ENCODE data around the gene MELK. TPM values are rescaled to one million over a fixed set of nuclear protein-coding genes. Genes with fewer than 3 reads are reported as not detected.

Gene MELK
- total RNA-seq, 2 experiments from 2014 or later, result 47.9 to 58.7 TPM

DNA sequence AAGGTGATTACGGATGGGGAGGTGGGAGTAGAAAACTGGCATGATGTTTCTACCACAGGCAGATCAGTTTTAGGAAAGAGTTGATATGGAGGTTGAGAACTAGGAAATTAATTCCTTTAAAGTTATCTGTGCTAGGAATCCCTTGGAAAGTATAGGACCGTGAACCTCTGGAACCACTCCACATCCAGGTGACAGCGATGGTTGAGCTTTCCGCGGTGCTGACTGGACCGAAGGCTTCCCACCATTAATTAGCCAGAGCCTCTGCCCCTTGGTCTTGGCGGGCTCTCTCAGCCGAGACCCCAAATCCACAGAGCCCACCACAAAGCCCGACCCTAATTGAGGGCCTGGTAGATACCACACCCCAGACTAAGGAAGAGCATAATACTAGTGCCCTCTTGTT is 147.3 kb downstream of the MELK start:
- Histone ChIP-seq H3K36me3 (ENCODE audit: insufficient read depth, low read length) (no peaks in the 10 kb centered on the region), H3K4me3 (ENCODE audit: low read depth, low read length, poor library complexity, severe bottlenecking) (no peak overlapping the region), H3K27ac (ENCODE audit: low read depth, low read length, poor library complexity, severe bottlenecking) (no peak overlapping the region), H2AFZ (ENCODE audit: low read length) (no peak overlapping the region), H3K9me2 (ENCODE audit: insufficient read depth, low read length) (no peaks in the 10 kb centered on the region), H3K9me3 (ENCODE audit: low read length) (no peaks in the 10 kb centered on the region), H3K79me2 (ENCODE audit: insufficient read depth, low read depth, low read length) (no peaks in the 10 kb centered on the region), H3K4me2 (ENCODE audit: low read length) (no peak overlapping the region), H4K20me1 (ENCODE audit: insufficient read depth, low read length) (no peaks in the 10 kb centered on the region), H3K4me1 (ENCODE audit: insufficient read depth, low read length, poor library complexity, severe bottlenecking) (no peaks in the 10 kb centered on the region)
- intact Hi-C loops (cut with micrococcal nuclease; ENCODE audit: unreplicated experiment), result no loop called here
- POLR2A ChIA-PET, result no interaction called here
- CTCF ChIA-PET (ENCODE audit: unreplicated experiment), result no interaction called here
- DNase-seq (ENCODE audit: low spot score), result no peak
- BruUV-seq (replicated peaks), result no TSS peak
- no peak for TF ChIP-seq EZH2phosphoT487 (IDR thresholded peaks at IDR 0.05; ENCODE audit: borderline replicate concordance, low read depth, low read length)
- TF ChIP-seq CTCF (conservative IDR thresholded peaks at IDR 0.05; ENCODE audit: low read length), result no peak

GRCh38 chr9:36721846-36722588 is 149.3 kb downstream of the MELK start:
- CTCF ChIA-PET (ENCODE audit: unreplicated experiment), result no interaction called here

More at GRCh38 chr9:36721846-36722588, 149.3 kb downstream of the MELK start:
- no TSS peak for BruUV-seq (replicated peaks)
- POLR2A ChIA-PET, result interaction anchor here (0.7 to 1.3 kb wide), 3 partner anchors 10 to 79 kb away, joined by 3 to 4 read pairs (median 3); no protein-coding TSS in a partner anchor
- Histone ChIP-seq H2AFZ (ENCODE audit: low read length) (no peak overlapping the region), H3K9me3 (ENCODE audit: low read length) (no peaks in the 10 kb centered on the region), H4K20me1 (ENCODE audit: insufficient read depth, low read length) (no peaks in the 10 kb centered on the region), H3K27ac (ENCODE audit: low read depth, low read length, poor library complexity, severe bottlenecking) (no peak overlapping the region), H3K79me2 (ENCODE audit: insufficient read depth, low read depth, low read length) (no peaks in the 10 kb centered on the region), H3K9me2 (ENCODE audit: insufficient read depth, low read length) (no peaks in the 10 kb centered on the region), H3K4me2 (ENCODE audit: low read length) (no peak overlapping the region), H3K4me1 (ENCODE audit: insufficient read depth, low read length, poor library complexity, severe bottlenecking) (no peaks in the 10 kb centered on the region), H3K4me3 (ENCODE audit: low read depth, low read length, poor library complexity, severe bottlenecking) (no peak overlapping the region), H3K36me3 (ENCODE audit: insufficient read depth, low read length) (no peaks in the 10 kb centered on the region)
- DNase-seq (ENCODE audit: low spot score), result no peak
- TF ChIP-seq EZH2phosphoT487 (IDR thresholded peaks at IDR 0.05; ENCODE audit: borderline replicate concordance, low read depth, low read length) (no peak), CTCF (conservative IDR thresholded peaks at IDR 0.05; ENCODE audit: low read length) (no peak)
- intact Hi-C loops (cut with micrococcal nuclease; ENCODE audit: unreplicated experiment), result no loop called here

Measured in OCI-LY7 (cell line).